NCI-H1092 treated with DMSO at 0.1 percent for 48 hours (cell line): Measurements from ENCODE around the gene TMEM217.

Source experiments
- DNase-seq: peaks from one replicate; lab custom pipeline; 2025; lab: John Stamatoyannopoulos, UW

The TMEM217 gene

GRCh38 chr6:37244430-37245310, 13.3 kb downstream of the TMEM217 start:
- DNase-seq: peak; percentile 80

GRCh38 chr6:37243816-37244370, 14.1 kb downstream of the TMEM217 start:
- no peak for DNase-seq

- DNase-seq: no peak
Observed at GRCh38 chr6:37243131-37243815, 14.7 kb downstream of the TMEM217 start.

- DNase-seq: no peak
Observed at GRCh38 chr6:37242429-37243052, 15.4 kb downstream of the TMEM217 start.

- no peak for DNase-seq
Observed at GRCh38 chr6:37241775-37242428, 16.0 kb downstream of the TMEM217 start.

GRCh38 chr6:37241131-37241530, 16.8 kb downstream of the TMEM217 start:
- no peak for DNase-seq

GRCh38 chr6:37239950-37240713, 17.8 kb downstream of the TMEM217 start:
- peak; percentile 67 for DNase-seq

- no peak for DNase-seq
Observed at GRCh38 chr6:37239526-37239925, 18.4 kb downstream of the TMEM217 start.

GRCh38 chr6:37238381-37238780, 19.6 kb downstream of the TMEM217 start:
- DNase-seq: no peak

- DNase-seq: no peak
Observed at GRCh38 chr6:37237789-37238188, 20.2 kb downstream of the TMEM217 start.

- no peak for DNase-seq
Observed at GRCh38 chr6:37236921-37237320, 21.0 kb downstream of the TMEM217 start.

GRCh38 chr6:37233541-37233940, 24.4 kb downstream of the TMEM217 start:
- no peak for DNase-seq

- DNase-seq: no peak
Observed at GRCh38 chr6:37232430-37233017, 25.4 kb downstream of the TMEM217 start.

- DNase-seq: no peak
Observed at GRCh38 chr6:37230104-37230503, 27.8 kb downstream of the TMEM217 start.

- no peak for DNase-seq
Observed at GRCh38 chr6:37225350-37226169, 32.4 kb downstream of the TMEM217 start.

- DNase-seq: no peak
Observed at GRCh38 chr6:37222992-37223391, 35.0 kb downstream of the TMEM217 start.

GRCh38 chr6:37222125-37222967, 35.6 kb downstream of the TMEM217 start:
- DNase-seq: peak; percentile 90

GRCh38 chr6:37221585-37222124, 36.3 kb downstream of the TMEM217 start:
- peak; percentile 70 for DNase-seq

GRCh38 chr6:37218511-37218910, 39.4 kb downstream of the TMEM217 start:
- DNase-seq: no peak
